A549 (cell line): Measurements from ENCODE around the gene ROBO3. TPM values are rescaled to one million over a fixed set of nuclear protein-coding genes. Genes with fewer than 3 reads are reported as not detected.

Experiments used
- ATAC-seq, 2 experiments: fragments of 200-7000 bp in 1 of 2; fragments of >200 bp in 1 of 2; cut with Nextera tagmentation in 1 of 2; cut with Tn5 transposase in 1 of 2; 3 replicates each; pipeline versions ENCODE4 v1.8.0 to v1.9.1; 2018 to 2020; ENCODE audit warnings: mild to moderate bottlenecking in 1 of 2, moderate library complexity in 1 of 2
- CTCF ChIA-PET: fragments of 300-600 bp; sonication (Branson Sonifier 250); formaldehyde crosslinking; extraction: SDS; loops from one replicate; lab custom pipeline; 2021; ENCODE audit warnings: antibody characterized with exemption, inconsistent platforms; lab: Yijun Ruan, JAX
- POLR2A ChIA-PET: fragments of 350-600 bp; formaldehyde crosslinking; extraction: SDS; loops from one replicate; lab custom pipeline; 2021; ENCODE audit warnings: antibody characterized with exemption, inconsistent platforms; lab: Yijun Ruan, JAX
- DNase-seq, 2 experiments: peaks; one replicate each; pipeline versions ENCODE4 v3.0.0 to v3.0.0-alpha.2; 2011 to 2016; ENCODE audit warnings: low read depth in 1 of 2, low spot score in 1 of 2
- FAIRE-seq: peaks from 2 replicates; lab custom pipeline; 2011; peaks lifted over from hg19 to GRCh38; lab: Jason Lieb, UNC
- H3K27ac ChIP-seq, 2 experiments: fragments of >200 bp; sonication (Bioruptor Twin); formaldehyde crosslinking; 3 replicates each; pipeline ENCODE4 v1.5.1; 2016 to 2017
- H3K4me1 ChIP-seq: fragments of >200 bp; sonication (Bioruptor Twin); formaldehyde crosslinking; 3 replicates; pipeline ENCODE4 v1.6.1; 2016
- H3K4me2 ChIP-seq: fragments of >200 bp; sonication (Bioruptor Twin); formaldehyde crosslinking; 3 replicates; pipeline ENCODE4 v1.6.1; 2016
- H3K4me3 ChIP-seq: fragments of >200 bp; sonication (Bioruptor Twin); formaldehyde crosslinking; 3 replicates; pipeline ENCODE4 v1.5.1; 2016
- H3K9me3 ChIP-seq: fragments of >200 bp; sonication (Bioruptor Twin); formaldehyde crosslinking; 3 replicates; pipeline ENCODE4 v1.6.1; 2016
- ATOH8 ChIP-seq: fragments of 250-450 bp; sonication (Bioruptor Pico); IDR thresholded peaks from 2 replicates; pipeline ENCODE4 v1.5.0; 2020; ENCODE audit warnings: low read depth, mild to moderate bottlenecking, moderate library complexity
- BCL3 ChIP-seq: fragments of >200 bp; sonication (Bioruptor Twin); formaldehyde crosslinking; IDR thresholded peaks from 3 replicates; pipeline ENCODE4 v1.6.1; 2016
- CBX8 ChIP-seq: fragments of 200-600 bp; sonication (generic); IDR thresholded peaks from 2 replicates; pipeline ENCODE4 v1.6.1; 2016
- CHD2 ChIP-seq: fragments of 150-350 bp; IDR thresholded peaks from 2 replicates; pipeline ENCODE4 v1.6.1; 2014; ENCODE audit warnings: low read length; ENCODE audit not compliant: partially characterized antibody
- CHD4 ChIP-seq: fragments of 200-600 bp; sonication (generic); IDR thresholded peaks from 2 replicates; pipeline ENCODE4 v1.6.1; 2016; ENCODE audit warnings: antibody characterized with exemption, mild to moderate bottlenecking, borderline replicate concordance
- EHF ChIP-seq: fragments of 250-450 bp; sonication (Bioruptor Pico); IDR thresholded peaks from 2 replicates; pipeline ENCODE4 v1.5.0; 2020; ENCODE audit warnings: mild to moderate bottlenecking
- ESRRA ChIP-seq: fragments of 150-350 bp; IDR thresholded peaks from 2 replicates; pipeline ENCODE4 v1.6.1; 2014; ENCODE audit warnings: mild to moderate bottlenecking, low read length, borderline replicate concordance
- FOXS1 ChIP-seq: fragments of 250-450 bp; sonication (Bioruptor Pico); IDR thresholded peaks from 2 replicates; pipeline ENCODE4 v1.5.0; 2020; ENCODE audit warnings: mild to moderate bottlenecking, moderate library complexity
- HEYL ChIP-seq: fragments of 250-450 bp; sonication (Bioruptor Pico); IDR thresholded peaks from 2 replicates; pipeline ENCODE4 v1.8.0; 2021; ENCODE audit warnings: mild to moderate bottlenecking, moderate library complexity
- HOXA7 ChIP-seq: fragments of 250-450 bp; sonication (Bioruptor Pico); IDR thresholded peaks from 2 replicates; pipeline ENCODE4 v1.5.0; 2020; ENCODE audit warnings: mild to moderate bottlenecking, moderate library complexity
- HOXB5 ChIP-seq: fragments of 250-450 bp; sonication (Bioruptor Pico); IDR thresholded peaks from 2 replicates; pipeline ENCODE4 v1.5.0; 2020; ENCODE audit warnings: mild to moderate bottlenecking, moderate library complexity
- JUN ChIP-seq, 2 experiments: fragments of >200 bp; sonication (Bioruptor Twin); formaldehyde crosslinking; IDR thresholded peaks; 2 replicates in 1 of 2; 3 replicates in 1 of 2; pipeline ENCODE4 v1.6.1; 2016 to 2017
- MAFK ChIP-seq: fragments of 450-650 bp; IDR thresholded peaks from 2 replicates; pipeline ENCODE4 v1.6.1; 2014; ENCODE audit not compliant: partially characterized antibody
- PBX3 ChIP-seq: IDR thresholded peaks from 2 replicates; pipeline ENCODE4 v1.6.1; 2012
- PHF8 ChIP-seq: fragments of 200-600 bp; sonication (generic); IDR thresholded peaks from 2 replicates; pipeline ENCODE4 v1.6.1; 2016; ENCODE audit warnings: low read depth, mild to moderate bottlenecking, antibody characterized with exemption, moderate library complexity, borderline replicate concordance
- POLR2AphosphoS2 ChIP-seq: conservative IDR thresholded peaks from 2 replicates; pipeline ENCODE4 v1.6.1; 2012; ENCODE audit warnings: low read length, improper control_type of control experiment, inconsistent platforms
- RAD21 ChIP-seq, 2 experiments: fragments of >200 bp in 1 of 2; sonication (Bioruptor Twin) in 1 of 2; formaldehyde crosslinking in 1 of 2; IDR thresholded peaks in 1 of 2; conservative IDR thresholded peaks in 1 of 2; 2 replicates in 1 of 2; 3 replicates in 1 of 2; pipeline ENCODE4 v1.6.1; 2012 to 2018; ENCODE audit warnings: inconsistent platforms in 1 of 2
- RNF2 ChIP-seq: fragments of 200-600 bp; sonication (generic); IDR thresholded peaks from 2 replicates; pipeline ENCODE4 v1.6.1; 2016; ENCODE audit warnings: low read depth, mild to moderate bottlenecking, antibody characterized with exemption, moderate library complexity, borderline replicate concordance
- TP53 ChIP-seq: fragments of 250-450 bp; sonication (Bioruptor Pico); IDR thresholded peaks from 2 replicates; pipeline ENCODE4 v1.5.0; 2021; ENCODE audit warnings: mild to moderate bottlenecking, moderate library complexity
- ZNF302 ChIP-seq: fragments of 250-450 bp; sonication (Bioruptor Pico); IDR thresholded peaks from 2 replicates; pipeline ENCODE4 v1.9.0; 2021; ENCODE audit warnings: inconsistent platforms, mild to moderate bottlenecking, moderate library complexity
- ZSCAN20 ChIP-seq: fragments of 250-450 bp; sonication (Bioruptor Pico); IDR thresholded peaks from 2 replicates; pipeline ENCODE4 v1.8.0; 2022; ENCODE audit warnings: mild to moderate bottlenecking, moderate library complexity
- WGBS: methylation state at CpG from one replicate; pipeline ENCODE4 v1.1.6; 2017; ENCODE audit errors: missing lambda C conversion rate; 5-methylcytosine and 5-hydroxymethylcytosine counted together
- polyA plus RNA-seq, 4 experiments: library from polyadenylated mRNA; depleted of rRNA in 3 of 4; stranded (reverse); fragments of >200 nt; fragmentation: RNase III in 1 of 4; extraction: RNeasy Plus Mini Kit Qiagen cat#74134 plus additional on column Dnase treatment in 1 of 4; gene quantifications; 2 replicates in 3 of 4; 3 replicates in 1 of 4; pipeline ENCODE4 v1.2.3, GENCODE V29; 2011 to 2017
- TF ChIP-seq, protein P1 (sequence below): IDR thresholded peaks from 2 replicates; pipeline ENCODE4 v1.6.1; 2012; ENCODE audit warnings: low read depth, borderline replicate concordance

Gene ROBO3
- polyA plus RNA-seq, 2 of the 4 experiments (the other 2 are of a cell fraction): 2.1 to 2.8 TPM

DNA sequence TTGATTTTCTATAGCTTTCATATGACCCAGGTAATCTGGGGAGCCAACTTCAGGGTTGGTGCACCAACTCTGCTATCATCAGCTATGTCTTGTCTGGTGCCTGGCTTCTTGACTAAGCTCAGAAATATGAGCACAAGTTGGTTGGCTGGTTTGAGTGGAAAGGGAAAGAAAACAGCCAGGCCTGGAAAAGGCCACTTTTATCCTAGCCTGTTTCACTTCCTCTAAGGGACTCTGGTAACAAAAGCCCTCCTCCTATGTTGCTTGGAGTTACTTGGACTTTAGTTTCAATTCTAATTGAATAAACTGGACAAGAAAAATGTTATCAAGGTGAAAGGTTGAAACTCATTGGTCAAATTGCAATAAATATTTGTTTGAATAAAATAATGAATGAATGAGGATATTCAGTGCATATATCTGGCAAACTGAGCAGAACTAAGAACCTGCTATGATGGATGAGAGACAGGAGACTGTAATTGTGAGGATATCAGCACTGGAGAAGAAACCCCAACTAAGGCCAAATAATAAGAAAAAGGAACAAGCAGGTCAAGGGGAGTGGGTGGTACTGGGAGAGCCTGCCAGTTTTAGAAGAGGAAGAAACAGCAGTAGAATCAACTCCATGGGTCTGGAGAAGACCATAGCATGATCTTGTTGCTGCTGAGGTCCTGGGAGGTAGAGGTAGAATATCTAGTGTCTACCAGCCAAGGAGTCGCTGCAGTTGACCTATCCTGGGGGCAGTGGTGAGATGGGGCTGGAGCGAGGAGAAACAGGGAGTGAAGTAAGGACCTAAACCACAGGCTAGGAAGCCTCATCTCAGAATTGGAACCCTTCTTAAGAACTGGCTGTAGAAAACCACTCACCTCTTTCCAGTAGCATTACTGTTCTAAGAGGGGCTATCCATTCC is 24.2 kb downstream of the ROBO3 start:
- CTCF ChIA-PET: interaction anchor here (0.7 to 1.9 kb wide), 2 partner anchors 23 to 490 kb away, joined by 3 to 9 read pairs; no protein-coding TSS in a partner anchor

DNA sequence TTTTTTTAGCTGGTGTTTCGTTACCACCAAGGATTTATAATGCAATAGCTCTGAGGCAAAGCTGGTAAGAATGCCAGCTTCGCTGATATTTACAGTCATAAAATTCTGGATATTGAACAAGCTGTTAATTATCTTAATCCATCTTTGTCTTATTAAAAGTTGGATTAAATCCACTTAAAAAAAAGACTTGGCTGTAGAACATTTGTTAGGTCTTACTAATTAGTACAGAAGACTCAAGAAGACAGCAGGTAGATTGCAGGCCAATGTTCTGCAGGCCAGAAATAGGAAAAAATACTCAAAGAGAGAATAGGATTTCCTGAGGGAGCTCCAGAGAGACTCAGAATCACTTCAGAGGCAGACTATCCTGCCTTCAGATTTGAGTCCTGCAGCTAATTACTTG is 24.9 kb downstream of the ROBO3 start:
- TF ChIP-seq EHF (no peak), ZSCAN20 (no peak), POLR2AphosphoS2 (no peak), HOXB5 (no peak), CHD4 (no peak)
- CTCF ChIA-PET: interaction anchor here (1.0 to 1.9 kb wide), 3 partner anchors 11 to 23 kb away, joined by 3 to 9 read pairs (median 4); no protein-coding TSS in a partner anchor
- no peak overlapping the region for H3K27ac ChIP-seq
- WGBS: 32% methylated on average over 2 of the region's 2 CpGs
- DNase-seq: no peak
- no peak for FAIRE-seq
- POLR2A ChIA-PET: interaction anchor here (1.8 kb wide), 1 partner anchor 14 kb away, joined by 5 read pairs; no protein-coding TSS in a partner anchor
- H3K4me2 ChIP-seq: no peak overlapping the region
- H3K9me3 ChIP-seq: no peaks in the 10 kb centered on the region
- no peaks in the 10 kb centered on the region for H3K4me1 ChIP-seq
- H3K4me3 ChIP-seq: no peak overlapping the region
- ATAC-seq: no peak

More for the DNA sequence above, 24.2 kb downstream of the ROBO3 start:
- Histone ChIP-seq H3K4me1 (no peaks in the 10 kb centered on the region), H3K4me2 (no peak overlapping the region), H3K4me3 (no peak overlapping the region), H3K9me3 (no peaks in the 10 kb centered on the region), H3K27ac (no peak overlapping the region)
- ATAC-seq (no peak), DNase-seq (no peak), FAIRE-seq (no peak)
- POLR2A ChIA-PET: interaction anchor here (1.8 kb wide), 1 partner anchor 13 kb away, joined by 5 read pairs; no protein-coding TSS in a partner anchor
- WGBS: 29% methylated on average over 2 of the region's 2 CpGs
- TF ChIP-seq HOXA7 (CRISPR knock-in tag) (no peak), MAFK (no peak), PHF8 (no peak), TP53 (no peak), HEYL (no peak), JUN (IDR thresholded peaks at IDR 0.05) (no peak), EHF (no peak), BCL3 (no peak), ZNF302 (CRISPR knock-in tag) (no peak), ZSCAN20 (no peak), ESRRA (no peak), RAD21 (conservative IDR thresholded peaks at IDR 0.05 in 1 of 2, IDR thresholded peaks at IDR 0.05 in 1 of 2) (no peak), CHD2 (no peak), RNF2 (no peak), FOXS1 (no peak), PBX3 (no peak), CBX8 (no peak), ATOH8 (CRISPR knock-in tag) (no peak)
- TF ChIP-seq, protein P1, sequence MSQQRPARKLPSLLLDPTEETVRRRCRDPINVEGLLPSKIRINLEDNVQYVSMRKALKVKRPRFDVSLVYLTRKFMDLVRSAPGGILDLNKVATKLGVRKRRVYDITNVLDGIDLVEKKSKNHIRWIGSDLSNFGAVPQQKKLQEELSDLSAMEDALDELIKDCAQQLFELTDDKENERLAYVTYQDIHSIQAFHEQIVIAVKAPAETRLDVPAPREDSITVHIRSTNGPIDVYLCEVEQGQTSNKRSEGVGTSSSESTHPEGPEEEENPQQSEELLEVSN: no peak
